T-cell (primary cell): ENCODE measurements around the gene SPDL1. TPM values are rescaled to one million over a fixed set of nuclear protein-coding genes. Genes with fewer than 3 reads are reported as not detected.

Experiments used
- ATAC-seq, 4 experiments: fragments of 200-7000 bp in 3 of 4; fragments of 150-1000 bp in 1 of 4; cut with Tn5 transposase; replicated peaks in 1 of 4; 1 replicate in 3 of 4; 2 replicates in 1 of 4; pipeline ENCODE4 v1.10.0; 2021; ENCODE audit warnings: moderate library complexity in 3 of 4, mild to moderate bottlenecking in 2 of 4, moderate number of reproducible peaks in 1 of 4
- CTCF ChIA-PET, 2 donors: fragments of 300-600 bp; sonication (Branson Sonifier 250); formaldehyde crosslinking; loops; one replicate each; lab custom pipeline; 2022; ENCODE audit warnings: antibody characterized with exemption in 2 of 2; lab: Charles Lee
- POLR2A ChIA-PET, 2 donors: fragments of 300-600 bp; sonication (Branson Sonifier 250); formaldehyde crosslinking; loops; one replicate each; lab custom pipeline; 2022; ENCODE audit warnings: antibody characterized with exemption in 2 of 2; lab: Charles Lee
- DNase-seq, 35 experiments: peaks; one replicate each; pipeline versions ENCODE4 v3.0.0 to v3.0.0-alpha.2; 2013 to 2023
- H3K27ac ChIP-seq: one replicate; pipeline ENCODE4 v1.5.1; 2013; ENCODE audit warnings: low read length
- H3K27me3 ChIP-seq, 2 experiments: replicated peaks in 1 of 2; 1 replicate in 1 of 2; 2 replicates in 1 of 2; pipeline versions ENCODE4 v1.6.1 to v1.7.0; 2013; ENCODE audit warnings: low read length in 1 of 2, mixed read lengths in 1 of 2; ENCODE audit not compliant: control insufficient read depth in 2 of 2, insufficient read depth in 2 of 2; ENCODE audit errors: extremely low read depth in 1 of 2
- H3K36me3 ChIP-seq, 2 donors: 1 replicate in 1 of 2; 2 replicates in 1 of 2; pipeline versions ENCODE4 v1.6.1 to v1.7.0; 2013; ENCODE audit warnings: low read length in 1 of 2; ENCODE audit not compliant: control insufficient read depth in 2 of 2, insufficient read depth in 1 of 2; ENCODE audit errors: extremely low read depth in 1 of 2
- H3K4me1 ChIP-seq, 2 experiments: 1 replicate in 1 of 2; 2 replicates in 1 of 2; pipeline versions ENCODE4 v1.6.1 to v1.7.0; 2013; ENCODE audit warnings: low read length in 2 of 2, mixed read lengths in 1 of 2; ENCODE audit not compliant: insufficient read depth in 2 of 2, control insufficient read depth in 1 of 2; ENCODE audit errors: extremely low read depth in 1 of 2
- H3K4me3 ChIP-seq, 2 donors: 1 replicate in 1 of 2; 2 replicates in 1 of 2; pipeline versions ENCODE4 v1.5.1 to v1.7.0; 2013; ENCODE audit warnings: mild to moderate bottlenecking in 2 of 2, low read length in 1 of 2, moderate library complexity in 1 of 2; ENCODE audit not compliant: control insufficient read depth in 1 of 2; ENCODE audit errors: extremely low read depth in 1 of 2
- H3K9me3 ChIP-seq: 2 replicates; pipeline ENCODE4 v1.7.0; 2013
- H3K27ac Mint-ChIP-seq, 2 donors: one replicate each; pipeline ENCODE4 v1.8.0; 2020 to 2021; ENCODE audit warnings: mild to moderate bottlenecking in 2 of 2, mixed read lengths in 2 of 2
- H3K27me3 Mint-ChIP-seq, 2 donors: one replicate each; pipeline ENCODE4 v1.8.0; 2021 to 2022; ENCODE audit warnings: mixed read lengths in 2 of 2
- H3K36me3 Mint-ChIP-seq: one replicate; pipeline ENCODE4 v1.8.0; 2021; ENCODE audit warnings: mixed read lengths
- H3K4me1 Mint-ChIP-seq, 3 donors: one replicate each; pipeline ENCODE4 v1.8.0; 2020 to 2022; ENCODE audit warnings: mixed read lengths in 3 of 3, mild to moderate bottlenecking in 1 of 3
- H3K4me3 Mint-ChIP-seq, 3 donors: one replicate each; pipeline ENCODE4 v1.8.0; 2020 to 2022; ENCODE audit warnings: mild to moderate bottlenecking in 3 of 3, mixed read lengths in 3 of 3, moderate library complexity in 3 of 3
- H3K9me3 Mint-ChIP-seq, 3 donors: one replicate each; pipeline ENCODE4 v1.8.0; 2020 to 2022; ENCODE audit warnings: mixed read lengths in 3 of 3
- WGBS: methylation state at CpG from one replicate; pipeline ENCODE4 v1.1.5; 2013; ENCODE audit warnings: missing lambda C conversion rate; ENCODE audit not compliant: insufficient coverage; 5-methylcytosine and 5-hydroxymethylcytosine counted together
- total RNA-seq, 35 experiments: library from RNA in 6 of 35; stranded (reverse) in 6 of 35; fragments of 120-200 nt in 1 of 35; gene quantifications; one replicate each; pipeline versions ENCODE4 v1.2.1 to v1.2.4 and lab custom pipeline; 2013 to 2026

SPDL1 gene
- total RNA-seq, 5 donors from 2014 or later (not counting 1 experiment from before 2014, with no cell fraction given): 3.2 to 13.8 (median 11.9) TPM

DNA sequence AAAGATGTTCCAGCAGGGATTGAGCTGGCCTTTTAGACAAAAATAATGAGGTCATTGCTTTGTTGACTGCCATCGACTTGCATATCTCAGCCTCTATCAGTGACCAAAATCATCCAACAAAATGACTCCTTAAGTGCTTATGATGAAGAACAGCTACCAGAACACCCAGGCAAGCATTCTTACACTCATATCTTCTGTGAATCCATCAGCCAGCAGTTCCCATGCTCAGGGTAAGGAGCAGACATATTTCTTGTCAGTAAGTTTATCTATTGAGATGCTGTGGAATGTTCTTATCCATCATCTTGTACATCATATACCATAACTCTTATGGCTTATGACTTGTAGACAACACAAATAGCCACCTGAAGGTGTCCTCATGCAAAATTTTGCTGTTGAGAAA lies 20.2 kb upstream of the SPDL1 start:
- Histone ChIP-seq H3K4me3 (no peak overlapping the region), H3K27ac (no peak overlapping the region), H3K36me3 (no peaks in the 10 kb centered on the region), H3K4me1 (no peaks in the 10 kb centered on the region), H3K9me3 (no peaks in the 10 kb centered on the region), H3K27me3 (peaks cover 2 to 9% of the 10 kb centered on the region in 2 experiments)
- H3K4me3 Mint-ChIP-seq: no peak overlapping the region
- WGBS: 67% methylated on average over 1 of the region's 1 CpG
- H3K4me1 Mint-ChIP-seq: no peaks in the 10 kb centered on the region
- DNase-seq (no peak), ATAC-seq (no peak)
- CTCF ChIA-PET: no interaction called here
- H3K27ac Mint-ChIP-seq: no peak overlapping the region
- peaks cover under 1 to 4% (median 3%) of the 10 kb centered on the region in 3 donors for H3K9me3 Mint-ChIP-seq
- peaks cover 48 to 61% of the 10 kb centered on the region in 2 donors for H3K27me3 Mint-ChIP-seq
- POLR2A ChIA-PET: interaction anchor here in 1 of 2 donors (0.5 kb wide), 1 partner anchor 339 kb away, joined by 3 read pairs; no protein-coding TSS in a partner anchor
- H3K36me3 Mint-ChIP-seq: no peaks in the 10 kb centered on the region

GRCh38 chr5:169566202-169566601 lies 17.4 kb upstream of the SPDL1 start:
- Histone ChIP-seq H3K4me3 (no peak overlapping the region), H3K36me3 (no peaks in the 10 kb centered on the region), H3K9me3 (no peaks in the 10 kb centered on the region), H3K27me3 (peaks cover 2 to 9% of the 10 kb centered on the region in 2 experiments), H3K4me1 (no peaks in the 10 kb centered on the region), H3K27ac (no peak overlapping the region)
- no peak overlapping the region for H3K4me3 Mint-ChIP-seq
- DNase-seq: no peak
- WGBS: no CpG with 5 or more reads among the region's 1 CpG
- ChIA-PET CTCF (no interaction called here), POLR2A (no interaction called here)
- ATAC-seq: no peak
- H3K27ac Mint-ChIP-seq: no peak overlapping the region
- H3K9me3 Mint-ChIP-seq: peaks cover 0 to 3% (median 0%) of the 10 kb centered on the region in 3 donors
- no peaks in the 10 kb centered on the region for H3K36me3 Mint-ChIP-seq
- no peaks in the 10 kb centered on the region for H3K4me1 Mint-ChIP-seq
- peaks cover 51 to 54% of the 10 kb centered on the region in 2 donors for H3K27me3 Mint-ChIP-seq

DNA sequence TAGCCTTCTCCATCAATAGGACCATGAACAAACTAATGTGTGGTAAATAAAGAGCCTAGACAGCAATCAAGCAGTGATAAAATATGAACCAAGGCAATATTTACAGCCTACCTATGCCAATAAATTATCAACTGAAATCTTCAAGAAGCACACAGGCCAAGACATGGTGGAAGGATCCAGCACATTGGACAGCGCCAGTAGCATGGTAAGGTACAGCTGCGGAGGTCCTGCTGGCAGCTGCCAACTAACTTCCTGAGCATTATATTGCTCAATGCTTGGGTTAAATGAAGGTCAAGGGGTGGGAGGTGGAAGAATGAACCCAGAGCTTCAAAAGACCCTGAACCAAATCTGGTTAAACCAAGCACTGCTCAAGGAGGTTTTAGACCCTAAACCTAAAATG lies 16.5 kb upstream of the SPDL1 start:
- CTCF ChIA-PET: no interaction called here

DNA sequence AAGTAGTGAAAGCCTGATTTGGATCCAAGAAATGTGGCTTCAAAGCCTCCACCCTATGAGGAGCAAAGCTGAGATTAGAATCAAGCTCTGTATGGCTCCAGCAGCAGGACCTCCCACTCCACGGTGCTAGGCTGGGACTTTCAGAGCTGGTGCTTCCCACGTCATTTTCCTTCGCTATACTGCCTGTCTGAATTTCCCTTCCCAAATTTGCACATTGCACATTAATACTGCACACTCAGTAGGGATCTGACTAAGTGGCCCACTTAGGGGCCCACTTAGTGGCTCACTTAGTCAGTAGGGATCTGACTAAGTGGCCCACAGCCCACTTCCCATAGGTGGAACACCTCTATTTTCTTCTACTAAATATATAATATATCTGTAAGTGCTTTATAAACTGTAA lies 14.1 kb upstream of the SPDL1 start:
- 34% methylated on average over 3 of the region's 3 CpGs for WGBS
- Mint-ChIP-seq H3K36me3 (no peaks in the 10 kb centered on the region), H3K4me1 (no peaks in the 10 kb centered on the region), H3K9me3 (peaks cover 0 to 3% (median 0%) of the 10 kb centered on the region in 3 donors), H3K27ac (no peak overlapping the region), H3K27me3 (peaks cover 35 to 51% of the 10 kb centered on the region in 2 donors), H3K4me3 (no peak overlapping the region)
- POLR2A ChIA-PET: no interaction called here
- ATAC-seq: no peak
- H3K4me1 ChIP-seq: no peaks in the 10 kb centered on the region
- H3K9me3 ChIP-seq: no peaks in the 10 kb centered on the region
- no peak for DNase-seq
- H3K27ac ChIP-seq: no peak overlapping the region
- peaks cover 2 to 9% of the 10 kb centered on the region in 2 experiments for H3K27me3 ChIP-seq
- no peak overlapping the region for H3K4me3 ChIP-seq
- no peaks in the 10 kb centered on the region for H3K36me3 ChIP-seq
- CTCF ChIA-PET: interaction anchor here (0.5 to 1.9 kb wide), 2 partner anchors 11 to 14 kb away, joined by 4 to 7 read pairs; partner anchors contain the start of gene SPDL1 (in 1 of the 2)

More for the DNA sequence above, 16.5 kb upstream of the SPDL1 start:
- Histone ChIP-seq H3K27ac (no peak overlapping the region), H3K9me3 (no peaks in the 10 kb centered on the region), H3K27me3 (peaks cover 2 to 9% of the 10 kb centered on the region in 2 experiments), H3K4me3 (no peak overlapping the region), H3K4me1 (no peaks in the 10 kb centered on the region), H3K36me3 (no peaks in the 10 kb centered on the region)
- H3K4me3 Mint-ChIP-seq: no peak overlapping the region
- H3K27me3 Mint-ChIP-seq: peaks cover 48 to 52% of the 10 kb centered on the region in 2 donors
- no peak overlapping the region for H3K27ac Mint-ChIP-seq
- 43% methylated on average over 2 of the region's 2 CpGs for WGBS
- no peaks in the 10 kb centered on the region for H3K4me1 Mint-ChIP-seq
- no peak for DNase-seq
- ATAC-seq: no peak
- peaks cover 0 to 3% (median 0%) of the 10 kb centered on the region in 3 donors for H3K9me3 Mint-ChIP-seq
- POLR2A ChIA-PET: no interaction called here
- no peaks in the 10 kb centered on the region for H3K36me3 Mint-ChIP-seq

- ATAC-seq: no peak
- Mint-ChIP-seq H3K4me1 (no peaks in the 10 kb centered on the region), H3K9me3 (peaks cover 0 to 3% (median 0%) of the 10 kb centered on the region in 3 donors), H3K36me3 (no peaks in the 10 kb centered on the region), H3K27me3 (peaks cover 41 to 49% of the 10 kb centered on the region in 2 donors), H3K4me3 (no peak overlapping the region), H3K27ac (no peak overlapping the region)
- Histone ChIP-seq H3K4me3 (no peak overlapping the region), H3K36me3 (no peaks in the 10 kb centered on the region), H3K9me3 (no peaks in the 10 kb centered on the region), H3K4me1 (no peaks in the 10 kb centered on the region), H3K27ac (no peak overlapping the region), H3K27me3 (peaks cover 4 to 9% of the 10 kb centered on the region in 2 experiments)
- POLR2A ChIA-PET: no interaction called here
- WGBS: 80% methylated on average over 1 of the region's 5 CpGs
- CTCF ChIA-PET: no interaction called here
- DNase-seq: no peak
These were observed 12.2 kb upstream of the SPDL1 start for GRCh38 chr5:169571355-169571754.

DNA sequence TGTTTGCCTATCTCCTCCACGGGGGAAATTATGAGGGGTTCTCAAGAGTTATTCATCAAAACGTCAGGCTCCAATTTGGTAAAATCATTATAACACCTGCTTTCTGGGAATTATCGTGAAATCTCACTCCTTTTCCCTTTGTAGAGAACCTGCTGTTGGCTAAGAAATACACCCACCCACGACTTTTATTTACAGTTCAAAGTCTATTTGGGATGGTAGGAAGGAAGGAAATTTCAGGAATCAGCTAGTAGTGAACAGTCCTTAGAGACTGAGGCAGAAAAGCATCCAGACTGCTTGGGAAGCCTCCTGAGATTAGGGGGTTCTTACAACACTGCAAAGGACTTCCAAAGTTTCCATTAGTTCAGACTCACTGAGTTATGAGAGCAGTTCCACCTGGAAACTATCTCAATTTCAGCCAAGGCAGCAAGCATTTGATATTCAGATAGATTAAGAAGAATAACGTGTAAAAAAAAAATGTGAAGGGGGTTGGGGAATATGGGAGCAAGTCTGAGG lies 9.4 kb upstream of the SPDL1 start:
- Histone ChIP-seq H3K4me3 (no peak overlapping the region), H3K27me3 (peaks cover 0 to 6% of the 10 kb centered on the region in 2 experiments), H3K9me3 (no peaks in the 10 kb centered on the region), H3K4me1 (no peaks in the 10 kb centered on the region), H3K36me3 (no peaks in the 10 kb centered on the region), H3K27ac (no peak overlapping the region)
- ChIA-PET POLR2A (no interaction called here), CTCF (no interaction called here)
- Mint-ChIP-seq H3K27ac (no peak overlapping the region), H3K27me3 (peaks cover 30 to 38% of the 10 kb centered on the region in 2 donors), H3K4me3 (no peak overlapping the region), H3K4me1 (no peaks in the 10 kb centered on the region), H3K9me3 (no peaks in the 10 kb centered on the region), H3K36me3 (no peaks in the 10 kb centered on the region)
- WGBS: no CpG with 5 or more reads among the region's 5 CpGs
- ATAC-seq (no peak), DNase-seq (no peak)
